Esophagus (tissue), 2 donors: Measurements from ENCODE around the gene NDST4. TPM values are rescaled to one million over a fixed set of nuclear protein-coding genes. Genes with fewer than 3 reads are reported as not detected.

Source experiments
- H3K27ac ChIP-seq, 2 donors: one replicate each; pipeline ENCODE4 v1.5.1; 2013; ENCODE audit warnings: low read depth in 2 of 2, mild to moderate bottlenecking in 2 of 2, inconsistent platforms in 1 of 2, low read length in 1 of 2, moderate library complexity in 1 of 2
- H3K27me3 ChIP-seq, 2 donors: one replicate each; pipeline ENCODE4 v1.6.1; 2013; ENCODE audit warnings: low read length in 2 of 2, control low read depth in 1 of 2, mild to moderate bottlenecking in 1 of 2; ENCODE audit not compliant: insufficient read depth in 2 of 2, control insufficient read depth in 1 of 2
- H3K36me3 ChIP-seq, 2 donors: one replicate each; pipeline ENCODE4 v1.6.1; 2013; ENCODE audit warnings: low read length in 1 of 2; ENCODE audit not compliant: control insufficient read depth in 2 of 2, insufficient read depth in 2 of 2
- H3K4me1 ChIP-seq, 2 donors: one replicate each; pipeline ENCODE4 v1.6.1; 2013; ENCODE audit warnings: low read length in 1 of 2; ENCODE audit not compliant: control insufficient read depth in 2 of 2, insufficient read depth in 2 of 2
- H3K4me3 ChIP-seq, 2 donors: one replicate each; pipeline ENCODE4 v1.5.1; 2013; ENCODE audit warnings: low read length in 2 of 2, mild to moderate bottlenecking in 2 of 2, low read depth in 1 of 2, moderate library complexity in 1 of 2
- H3K9me3 ChIP-seq, 2 donors: one replicate each; pipeline ENCODE4 v1.6.1; 2013; ENCODE audit warnings: mild to moderate bottlenecking in 2 of 2, low read depth in 1 of 2, low read length in 1 of 2, moderate library complexity in 1 of 2; ENCODE audit not compliant: control insufficient read depth in 2 of 2, insufficient read depth in 1 of 2
- WGBS, 2 donors: extraction: QIAGEN DNeasy Blood & Tissue Kit; methylation state at CpG; one replicate each; pipeline ENCODE4 v1.1.7; 2013; 5-methylcytosine and 5-hydroxymethylcytosine counted together
- polyA plus RNA-seq, 2 donors: library from polyadenylated mRNA; stranded (reverse); fragments of 200-250 nt; gene quantifications; one replicate each; pipeline ENCODE4 v1.2.3, GENCODE V29; 2013
- donor health status: healthy with polysubstance abuse.
- donor health status: Bipolar disorder and iron deficiency.

Gene NDST4
- polyA plus RNA-seq, 2 donors: not detected

DNA sequence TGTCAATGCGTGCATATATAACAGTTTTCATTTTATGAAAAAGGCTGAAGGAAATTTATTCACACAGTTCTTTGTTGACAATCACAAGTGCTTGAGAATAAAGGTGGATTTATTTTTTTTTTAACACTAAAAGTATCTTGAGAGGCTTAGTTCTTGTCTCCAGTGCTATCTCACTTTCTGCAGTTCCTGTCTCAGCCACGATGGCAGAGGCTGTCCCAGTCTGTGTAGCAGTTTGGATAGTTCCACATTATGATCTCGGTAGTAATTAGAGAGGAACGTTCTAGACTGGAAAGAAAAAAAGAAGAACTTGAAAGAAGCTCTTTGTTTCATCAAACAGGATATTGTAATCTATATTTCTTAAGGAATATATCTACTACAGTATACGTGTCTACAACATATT, 285.8 kb downstream of the NDST4 start:
- Histone ChIP-seq H3K4me3 (no peak overlapping the region), H3K27ac (no peak overlapping the region), H3K27me3 (no peaks in the 10 kb centered on the region), H3K4me1 (no peaks in the 10 kb centered on the region), H3K36me3 (no peaks in the 10 kb centered on the region), H3K9me3 (no peaks in the 10 kb centered on the region)
- WGBS, 2 donors: 68 to 71% methylated on average over 5 of the region's 5 CpGs

DNA sequence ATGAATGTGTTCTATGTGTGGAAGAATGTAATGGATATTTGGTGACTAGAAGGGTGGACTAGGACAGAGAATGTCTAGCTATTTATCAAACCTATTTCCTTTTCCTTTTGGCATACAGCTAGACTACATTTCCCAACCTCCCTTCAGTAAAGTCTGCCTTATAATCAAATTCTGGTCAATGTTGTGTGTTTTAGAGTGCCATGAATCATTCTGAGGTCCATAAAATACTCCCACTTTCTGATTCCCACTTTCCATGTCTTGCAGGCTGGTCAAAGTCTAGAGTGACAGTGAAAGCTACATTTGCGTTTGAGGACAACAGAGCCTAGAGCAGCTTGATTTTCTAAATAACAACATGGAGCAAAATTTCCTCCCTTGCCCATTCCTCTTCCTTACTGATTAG, 297.7 kb downstream of the NDST4 start:
- no peak overlapping the region for H3K4me3 ChIP-seq
- no peaks in the 10 kb centered on the region for H3K27me3 ChIP-seq
- H3K4me1 ChIP-seq: no peaks in the 10 kb centered on the region
- H3K36me3 ChIP-seq: no peaks in the 10 kb centered on the region
- 80 to 94% methylated on average over 1 of the region's 1 CpG for WGBS, 2 donors
- no peaks in the 10 kb centered on the region for H3K9me3 ChIP-seq
- H3K27ac ChIP-seq: no peak overlapping the region

DNA sequence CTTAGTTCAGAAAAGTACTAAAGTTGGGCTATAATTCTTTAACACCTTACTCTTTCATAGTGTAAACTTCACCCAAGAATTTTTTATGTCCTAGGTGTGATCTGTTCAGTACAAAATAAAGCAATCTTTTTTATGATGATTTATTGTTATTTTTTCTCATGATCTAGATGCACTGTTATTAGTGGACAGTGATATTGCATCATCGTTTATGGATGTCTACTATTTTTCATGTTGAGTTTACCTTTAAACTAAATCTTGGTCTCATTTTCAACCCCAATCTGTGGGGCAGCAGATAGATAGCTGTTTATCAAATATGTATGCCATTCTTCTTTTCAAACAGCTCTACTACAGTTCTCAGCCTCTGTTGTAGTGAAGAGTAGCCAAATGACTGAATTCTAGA, 299.5 kb downstream of the NDST4 start:
- Histone ChIP-seq H3K9me3 (no peaks in the 10 kb centered on the region), H3K27ac (no peak overlapping the region), H3K27me3 (no peaks in the 10 kb centered on the region), H3K36me3 (no peaks in the 10 kb centered on the region), H3K4me1 (no peaks in the 10 kb centered on the region), H3K4me3 (no peak overlapping the region)
- WGBS, 2 donors: 88 to 93% methylated on average over 1 of the region's 1 CpG

DNA sequence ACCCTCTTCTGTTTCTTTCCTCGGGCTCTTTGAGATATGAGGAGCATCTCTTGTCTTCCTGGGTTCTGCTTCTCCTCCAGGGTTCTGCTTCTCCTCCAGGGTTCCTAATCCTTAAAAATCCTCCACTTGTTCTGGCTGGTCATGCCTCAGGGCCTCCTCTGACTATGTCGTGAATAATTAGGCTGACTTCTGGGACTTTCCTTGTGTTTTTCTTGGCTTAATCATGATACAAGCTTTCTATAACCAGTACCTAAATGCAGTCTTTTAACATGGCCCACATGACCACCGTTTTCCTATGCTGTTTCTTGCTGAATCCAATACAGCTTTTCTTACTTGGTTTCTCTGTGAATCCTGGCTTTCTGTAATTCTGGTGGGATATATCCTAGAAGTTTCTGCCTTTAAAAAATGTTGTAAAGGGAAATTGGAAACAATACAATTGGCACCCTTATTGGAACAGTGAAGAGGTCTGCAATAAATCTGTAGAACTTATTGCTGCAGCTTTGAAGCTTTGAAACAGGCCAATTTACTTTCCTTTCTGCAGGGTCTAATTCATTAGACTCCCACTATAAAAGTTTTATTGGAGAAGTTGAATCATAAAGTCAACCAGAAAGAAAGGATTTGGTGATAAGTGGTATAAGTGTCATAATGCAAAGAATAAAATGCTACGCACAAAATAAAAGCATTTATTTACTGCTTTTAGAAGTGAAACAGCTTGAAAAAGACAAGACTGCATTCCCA, 301.7 kb downstream of the NDST4 start:
- Histone ChIP-seq H3K27me3 (no peaks in the 10 kb centered on the region), H3K27ac (no peak overlapping the region), H3K36me3 (no peaks in the 10 kb centered on the region), H3K4me3 (no peak overlapping the region), H3K9me3 (peaks cover 0 to 2% of the 10 kb centered on the region in 2 donors), H3K4me1 (no peaks in the 10 kb centered on the region)
- WGBS, 2 donors: 65 to 70% methylated on average over 4 of the region's 4 CpGs

GRCh38 chr4:114807759-114808404, 305.5 kb downstream of the NDST4 start:
- Histone ChIP-seq H3K27me3 (no peaks in the 10 kb centered on the region), H3K27ac (no peak overlapping the region), H3K9me3 (peaks cover 0 to 2% of the 10 kb centered on the region in 2 donors), H3K36me3 (no peaks in the 10 kb centered on the region), H3K4me1 (no peaks in the 10 kb centered on the region), H3K4me3 (no peak overlapping the region)
- WGBS, 2 donors: 49 to 54% methylated on average over 14 of the region's 14 CpGs

GRCh38 chr4:114807357-114807756, 306.1 kb downstream of the NDST4 start:
- Histone ChIP-seq H3K4me3 (no peak overlapping the region), H3K27me3 (no peaks in the 10 kb centered on the region), H3K27ac (no peak overlapping the region), H3K4me1 (no peaks in the 10 kb centered on the region), H3K9me3 (peaks cover 0 to 2% of the 10 kb centered on the region in 2 donors), H3K36me3 (no peaks in the 10 kb centered on the region)
- 88% methylated on average over 8 of the region's 8 CpGs for WGBS, 2 donors

DNA sequence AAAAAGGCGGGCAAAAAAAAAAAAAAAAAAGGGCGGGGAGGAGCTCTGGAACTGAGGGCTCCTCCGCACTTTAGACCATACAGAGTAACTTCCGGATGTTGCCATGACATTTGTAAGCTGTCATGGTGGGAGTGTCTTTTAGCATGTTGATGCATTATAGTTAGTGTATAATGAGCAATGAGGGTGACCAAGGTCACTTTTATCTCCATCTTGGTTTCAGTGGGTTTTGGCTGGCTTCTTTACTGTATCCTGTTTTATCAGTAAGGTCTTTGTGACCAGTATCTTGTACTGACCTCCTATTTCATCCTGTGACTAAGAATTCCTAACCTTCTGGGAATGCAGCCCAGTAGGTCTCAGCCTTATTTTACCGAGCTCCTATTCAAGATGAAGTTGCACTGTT, 321.4 kb downstream of the NDST4 start:
- Histone ChIP-seq H3K27me3 (no peaks in the 10 kb centered on the region), H3K27ac (no peak overlapping the region), H3K4me3 (no peak overlapping the region), H3K9me3 (no peaks in the 10 kb centered on the region), H3K4me1 (no peaks in the 10 kb centered on the region), H3K36me3 (no peaks in the 10 kb centered on the region)
- WGBS, 2 donors: 86 to 87% methylated on average over 4 to 5 of the region's 5 CpGs

DNA sequence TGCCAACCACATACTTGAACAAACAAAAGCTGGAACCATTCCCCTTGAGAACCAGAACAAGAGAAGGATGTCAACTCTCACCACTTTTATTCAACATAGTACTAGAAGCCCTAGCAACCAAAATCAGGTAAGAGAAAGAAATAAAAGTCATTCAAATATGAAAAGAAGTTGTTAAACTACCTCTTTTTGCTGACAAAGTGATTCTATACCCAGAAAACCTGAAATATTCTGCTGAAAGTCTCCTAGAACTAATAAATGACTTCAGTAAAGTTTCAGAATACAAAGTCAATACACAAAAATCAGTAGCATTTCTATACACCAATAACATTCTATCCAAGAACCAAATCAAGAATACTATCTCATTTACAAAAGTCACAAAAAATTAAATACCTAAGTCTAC, 327.9 kb downstream of the NDST4 start:
- H3K4me3 ChIP-seq: no peak overlapping the region
- no peak overlapping the region for H3K27ac ChIP-seq
- H3K36me3 ChIP-seq: no peaks in the 10 kb centered on the region
- no peaks in the 10 kb centered on the region for H3K4me1 ChIP-seq
- H3K9me3 ChIP-seq: no peaks in the 10 kb centered on the region
- H3K27me3 ChIP-seq: no peaks in the 10 kb centered on the region

DNA sequence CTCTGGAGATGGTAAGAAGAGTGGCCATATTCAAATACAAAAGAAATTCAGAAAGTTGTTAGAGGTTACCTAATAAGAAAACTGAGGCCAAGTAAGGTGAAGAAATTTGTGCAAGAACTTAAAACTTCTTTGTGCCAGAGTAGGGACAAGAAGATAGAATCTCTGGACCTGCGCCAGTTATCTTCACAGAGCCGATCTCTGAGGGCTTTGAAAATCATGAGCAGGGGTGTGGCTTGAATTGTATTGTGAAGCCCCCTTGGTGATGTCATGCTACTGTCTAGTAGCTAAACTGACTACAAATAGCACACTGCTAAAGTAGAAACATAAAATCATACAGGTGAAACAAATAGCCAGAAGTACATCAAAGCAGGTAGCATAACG, 330.2 kb downstream of the NDST4 start:
- H3K4me1 ChIP-seq: no peaks in the 10 kb centered on the region
- 62 to 65% methylated on average over 3 of the region's 3 CpGs for WGBS, 2 donors
- H3K4me3 ChIP-seq: no peak overlapping the region
- no peaks in the 10 kb centered on the region for H3K9me3 ChIP-seq
- H3K27me3 ChIP-seq: no peaks in the 10 kb centered on the region
- H3K36me3 ChIP-seq: no peaks in the 10 kb centered on the region
- no peak overlapping the region for H3K27ac ChIP-seq
